Glomerular endothelial cell (primary cell): ENCODE data around the gene CDCA5. TPM values are rescaled to one million over a fixed set of nuclear protein-coding genes. Genes with fewer than 3 reads are reported as not detected.

Experiments used
- DNase-seq: peaks from one replicate; pipeline ENCODE4 v3.0.0-alpha.2; 2011; ENCODE audit warnings: low read depth, low spot score; ENCODE audit errors: extremely low read depth
- total RNA-seq: library from RNA; depleted of rRNA; stranded (reverse); fragments of >200 nt; gene quantifications from 2 replicates; pipeline ENCODE4 v1.2.3, GENCODE V29; 2015

The CDCA5 gene
- total RNA-seq = 3.7 and 5.1 TPM in 2 replicates

GRCh38 chr11:65083834-65084597 is at the start of gene CDCA5, which contains the start of gene ZFPL1:
Gene CDCA5 (minus strand): TSS chr11:65084040. CDS start chr11:65083978, 62 bp downstream.
Gene ZFPL1 (plus strand): TSS chr11:65084222. CDS start chr11:65084699, 477 bp downstream.
- peak; percentile 39 for DNase-seq

GRCh38 chr11:65132988-65133700 is 49.3 kb upstream of the CDCA5 start:
- DNase-seq = no peak

GRCh38 chr11:65132238-65132987 is 48.6 kb upstream of the CDCA5 start:
- no peak for DNase-seq

- DNase-seq = no peak
Measured at GRCh38 chr11:65131895-65132237, 48.0 kb upstream of the CDCA5 start.

GRCh38 chr11:65131417-65131776 is 47.6 kb upstream of the CDCA5 start:
- DNase-seq = no peak

GRCh38 chr11:65130631-65131416 is 47.0 kb upstream of the CDCA5 start:
- DNase-seq = no peak

GRCh38 chr11:65129649-65130441 is 46.0 kb upstream of the CDCA5 start:
- no peak for DNase-seq

GRCh38 chr11:65128182-65129145 is 44.6 kb upstream of the CDCA5 start:
- no peak for DNase-seq

- DNase-seq = no peak
Measured at GRCh38 chr11:65127473-65128181, 43.8 kb upstream of the CDCA5 start.

GRCh38 chr11:65126624-65127274 is 42.9 kb upstream of the CDCA5 start:
- DNase-seq = no peak

GRCh38 chr11:65125197-65126056 is 41.6 kb upstream of the CDCA5 start:
- DNase-seq = no peak

- no peak for DNase-seq
Measured at GRCh38 chr11:65124480-65125196, 40.8 kb upstream of the CDCA5 start.

- DNase-seq = no peak
Measured at GRCh38 chr11:65121865-65122696, 38.2 kb upstream of the CDCA5 start, which contains the start of the genes FAU and MRPL49. Gene FAU (minus strand): TSS chr11:65122134. CDS start chr11:65121813, 321 bp downstream. Gene MRPL49 (plus strand): TSS chr11:65122321. CDS start chr11:65122347, 26 bp downstream.

GRCh38 chr11:65121447-65121864 is 37.6 kb upstream of the CDCA5 start:
- no peak for DNase-seq

- DNase-seq = no peak
Measured at GRCh38 chr11:65120831-65121230, 37.0 kb upstream of the CDCA5 start.
